ENCODE results near the gene TMEM192. TPM values are rescaled to one million over a fixed set of nuclear protein-coding genes. Genes with fewer than 3 reads are reported as not detected.
"Not testable (repeated sequence)": the region's sequence is repeated elsewhere in the genome, so short reads cannot be mapped to it uniquely, and the experiment has no call there.

Gene TMEM192
- total RNA-seq, 2 experiments from 2014 or later, result 4.6 to 4.7 TPM

- H3K27me3 ChIP-seq (ENCODE audit: control insufficient read depth in 1 of 2, insufficient read depth in 2 of 2, low read length in 2 of 2), result no peaks in the 10 kb centered on the region
- no peaks in the 10 kb centered on the region for H3K4me1 Mint-ChIP-seq (ENCODE audit: low read depth)
- H3K9me3 ChIP-seq (ENCODE audit: control insufficient read depth in 1 of 2, insufficient read depth in 1 of 2, low read length in 2 of 2), result no peaks in the 10 kb centered on the region
- H3K36me3 Mint-ChIP-seq (ENCODE audit: low read depth), result peaks cover 51% of the 10 kb centered on the region
- ChIA-PET CTCF (no interaction called here), POLR2A (no interaction called here)
- H3K27me3 Mint-ChIP-seq, result no peaks in the 10 kb centered on the region
- intact Hi-C loops (cut with DNase I, micrococcal nuclease), result loop anchor here in 1 of 2 experiments (5.0 to 10.0 kb wide), 2 partner anchors 318 to 1540 kb away; no protein-coding TSS in a partner anchor
- H3K4me3 Mint-ChIP-seq, result no peak overlapping the region
- DNase-seq (no peak), ATAC-seq (ENCODE audit: poor library complexity) (no peak)
- no peaks in the 10 kb centered on the region for H3K9me3 Mint-ChIP-seq
- TF ChIP-seq CTCF (IDR thresholded peaks at IDR 0.05), result no peak
- no peak overlapping the region for H3K4me3 ChIP-seq (ENCODE audit: low read length)
- H3K4me1 ChIP-seq (ENCODE audit: insufficient read depth, low read length), result no peaks in the 10 kb centered on the region
- H3K36me3 ChIP-seq (ENCODE audit: insufficient read depth, low read length), result peaks cover 20% of the 10 kb centered on the region
- no peak overlapping the region for H3K27ac ChIP-seq (ENCODE audit: low read depth in 1 of 2, low read length in 2 of 2)
- H3K27ac Mint-ChIP-seq, result no peak overlapping the region
These were observed 17.4 kb downstream of the TMEM192 start for GRCh38 chr4:165095291-165095690.

- no peaks in the 10 kb centered on the region for H3K4me1 Mint-ChIP-seq (ENCODE audit: low read depth)
- H3K4me3 Mint-ChIP-seq, result no peak overlapping the region
- ChIA-PET POLR2A (no interaction called here), CTCF (no interaction called here)
- intact Hi-C loops (cut with DNase I, micrococcal nuclease), result loop anchor here in 1 of 2 experiments (5.0 to 10.0 kb wide), 2 partner anchors 318 to 1540 kb away; no protein-coding TSS in a partner anchor
- TF ChIP-seq CTCF (IDR thresholded peaks at IDR 0.05), result no peak
- H3K9me3 Mint-ChIP-seq, result no peaks in the 10 kb centered on the region
- Histone ChIP-seq H3K27ac (ENCODE audit: low read depth in 1 of 2, low read length in 2 of 2) (no peak overlapping the region), H3K4me1 (ENCODE audit: insufficient read depth, low read length) (no peaks in the 10 kb centered on the region), H3K36me3 (ENCODE audit: insufficient read depth, low read length) (peaks cover 20% of the 10 kb centered on the region), H3K9me3 (ENCODE audit: control insufficient read depth in 1 of 2, insufficient read depth in 1 of 2, low read length in 2 of 2) (no peaks in the 10 kb centered on the region), H3K4me3 (ENCODE audit: low read length) (no peak overlapping the region), H3K27me3 (ENCODE audit: control insufficient read depth in 1 of 2, insufficient read depth in 2 of 2, low read length in 2 of 2) (no peaks in the 10 kb centered on the region)
- no peaks in the 10 kb centered on the region for H3K27me3 Mint-ChIP-seq
- DNase-seq, result no peak
- H3K27ac Mint-ChIP-seq, result no peak overlapping the region
- ATAC-seq (ENCODE audit: poor library complexity), result no peak
- peaks cover 52% of the 10 kb centered on the region for H3K36me3 Mint-ChIP-seq (ENCODE audit: low read depth)
These were observed 17.8 kb downstream of the TMEM192 start for GRCh38 chr4:165094873-165095272.

- DNase-seq, CTCF ChIA-PET: not testable (repeated sequence)
These were observed 20.5 kb downstream of the TMEM192 start for GRCh38 chr4:165092187-165092586.

GRCh38 chr4:165088366-165088765 is 24.3 kb downstream of the TMEM192 start:
- Histone ChIP-seq H3K27me3 (ENCODE audit: control insufficient read depth in 1 of 2, insufficient read depth in 2 of 2, low read length in 2 of 2) (no peaks in the 10 kb centered on the region), H3K27ac (ENCODE audit: low read depth in 1 of 2, low read length in 2 of 2) (no peak overlapping the region), H3K4me3 (ENCODE audit: low read length) (no peak overlapping the region), H3K9me3 (ENCODE audit: control insufficient read depth in 1 of 2, insufficient read depth in 1 of 2, low read length in 2 of 2) (no peaks in the 10 kb centered on the region), H3K36me3 (ENCODE audit: insufficient read depth, low read length) (peaks cover 33% of the 10 kb centered on the region), H3K4me1 (ENCODE audit: insufficient read depth, low read length) (no peaks in the 10 kb centered on the region)
- no peak for ATAC-seq (ENCODE audit: poor library complexity)
- CTCF ChIA-PET, result no interaction called here
- Mint-ChIP-seq H3K9me3 (no peaks in the 10 kb centered on the region), H3K4me1 (ENCODE audit: low read depth) (no peaks in the 10 kb centered on the region), H3K4me3 (no peak overlapping the region), H3K36me3 (ENCODE audit: low read depth) (peaks cover 66% of the 10 kb centered on the region), H3K27ac (no peak overlapping the region), H3K27me3 (no peaks in the 10 kb centered on the region)
- no peak for DNase-seq
- intact Hi-C loops (cut with DNase I, micrococcal nuclease), result no loop called here
- TF ChIP-seq CTCF (IDR thresholded peaks at IDR 0.05), result no peak
- POLR2A ChIA-PET, result no interaction called here

More at GRCh38 chr4:165092187-165092586, 20.5 kb downstream of the TMEM192 start:
- H3K4me3 Mint-ChIP-seq; H3K27ac Mint-ChIP-seq; H3K4me3 ChIP-seq (ENCODE audit: low read length); ATAC-seq (ENCODE audit: poor library complexity); H3K27me3 Mint-ChIP-seq; H3K9me3 ChIP-seq (ENCODE audit: control insufficient read depth in 1 of 2, insufficient read depth in 1 of 2, low read length in 2 of 2); POLR2A ChIA-PET; H3K27ac ChIP-seq (ENCODE audit: low read depth in 1 of 2, low read length in 2 of 2); H3K9me3 Mint-ChIP-seq; H3K27me3 ChIP-seq (ENCODE audit: control insufficient read depth in 1 of 2, insufficient read depth in 2 of 2, low read length in 2 of 2); H3K4me1 ChIP-seq (ENCODE audit: insufficient read depth, low read length); H3K4me1 Mint-ChIP-seq (ENCODE audit: low read depth): not testable (repeated sequence)
- H3K36me3 Mint-ChIP-seq (ENCODE audit: low read depth), result peaks cover 55% of the 10 kb centered on the region
- intact Hi-C loops (cut with DNase I, micrococcal nuclease), result loop anchor here in 1 of 2 experiments (10.0 kb wide), 1 partner anchor 1537 kb away; no protein-coding TSS in a partner anchor
- H3K36me3 ChIP-seq (ENCODE audit: insufficient read depth, low read length), result peaks cover 32% of the 10 kb centered on the region

All from CD4-positive, alpha-beta T cell (primary cell).